Measurements from ENCODE around the gene F7. TPM values are rescaled to one million over a fixed set of nuclear protein-coding genes. Genes with fewer than 3 reads are reported as not detected.

The F7 gene
- total RNA-seq, 3 donors from 2014 or later (not counting 1 experiment from before 2014, with no cell fraction given), result 0.25 to 0.91 TPM; not detected in 1

DNA sequence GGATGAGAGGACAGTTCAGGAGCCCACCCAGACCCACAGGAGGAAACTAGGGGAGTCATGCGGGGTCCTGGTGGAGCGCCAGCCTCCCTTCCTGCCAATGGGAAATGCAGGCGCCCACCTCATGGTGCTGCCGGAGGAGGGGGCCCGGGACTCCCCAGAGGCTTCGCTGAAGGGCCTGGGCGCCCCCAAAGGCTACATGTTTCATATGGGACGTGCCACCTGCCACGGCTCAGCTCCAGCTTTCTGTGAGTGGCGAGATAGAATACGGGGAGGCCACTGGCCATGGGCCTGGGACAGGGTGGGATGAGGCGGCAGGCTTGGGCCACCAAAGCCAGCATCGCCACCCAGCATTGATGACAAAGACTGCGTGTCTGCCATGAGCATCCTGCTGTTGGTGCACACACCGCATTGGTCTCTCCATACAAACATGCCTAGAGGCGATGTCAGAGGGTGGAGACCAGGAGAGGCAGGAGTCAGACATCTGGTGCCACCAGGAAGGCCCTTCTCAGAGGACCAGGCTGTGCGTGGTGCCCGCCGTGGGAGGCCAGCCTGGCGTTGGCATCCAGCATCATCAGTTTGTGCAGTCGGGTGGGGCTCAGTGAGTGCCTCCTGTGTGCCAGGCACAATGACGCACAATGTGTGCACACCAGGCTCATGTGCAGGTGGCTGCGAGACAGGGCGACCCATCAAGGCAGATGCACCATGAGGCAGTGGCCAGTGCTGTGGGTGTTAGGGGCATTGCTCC lies 15.8 kb downstream of the F7 start:
- ATAC-seq, result no peak
- no peaks in the 10 kb centered on the region for H3K4me1 Mint-ChIP-seq
- intact Hi-C loops (cut with micrococcal nuclease), result no loop called here

DNA sequence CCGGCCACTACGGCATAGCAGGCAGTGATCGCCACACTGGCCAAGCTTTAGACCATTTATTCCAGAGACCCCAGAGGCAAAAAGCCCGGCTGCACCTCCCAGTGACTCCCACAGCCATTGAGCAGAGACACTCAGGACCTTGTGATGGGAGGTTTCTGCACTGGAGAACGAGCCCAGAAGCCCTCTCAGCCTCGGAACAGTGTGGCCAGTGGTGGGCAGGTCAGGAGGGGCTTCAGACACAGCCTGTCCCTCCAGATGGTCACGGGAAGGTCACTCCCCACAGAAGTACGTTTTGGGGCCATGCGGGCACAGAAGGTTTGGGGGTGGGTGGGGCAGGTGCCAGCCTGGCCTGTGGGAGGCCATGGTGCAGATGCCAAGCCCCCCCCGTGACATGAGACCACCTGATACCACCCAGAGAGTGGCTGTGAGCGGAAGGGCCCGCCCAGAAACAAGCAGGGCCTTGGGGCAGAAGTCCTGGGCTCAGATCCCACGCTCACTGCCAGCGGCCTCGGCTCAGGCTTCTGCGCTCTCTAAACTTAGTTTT lies 16.4 kb downstream of the F7 start:
- Histone ChIP-seq H3K36me3 (ENCODE audit: control insufficient read depth, insufficient read depth, low read length) (no peaks in the 10 kb centered on the region), H3K27ac (ENCODE audit: low read length) (no peak overlapping the region), H3K4me3 (ENCODE audit: low read length) (no peak overlapping the region), H3K27me3 (ENCODE audit: control insufficient read depth, insufficient read depth, low read length) (no peaks in the 10 kb centered on the region), H3K4me1 (ENCODE audit: control insufficient read depth, insufficient read depth, low read length) (no peaks in the 10 kb centered on the region), H3K9me3 (ENCODE audit: control insufficient read depth, insufficient read depth, low read length) (no peaks in the 10 kb centered on the region)
- DNase-seq (no peak), ATAC-seq (no peak)
- no peak for TF ChIP-seq CTCF (IDR thresholded peaks at IDR 0.05)
- intact Hi-C loops (cut with micrococcal nuclease), result no loop called here
- no peaks in the 10 kb centered on the region for H3K36me3 Mint-ChIP-seq
- WGBS (ENCODE audit: insufficient coverage), result 89% methylated on average over 16 of the region's 16 CpGs
- H3K4me1 Mint-ChIP-seq, result no peaks in the 10 kb centered on the region
- H3K9me3 Mint-ChIP-seq, result no peaks in the 10 kb centered on the region
- no peak overlapping the region for H3K4me3 Mint-ChIP-seq
- peaks cover 3 to 10% of the 10 kb centered on the region in 2 donors for H3K27me3 Mint-ChIP-seq (ENCODE audit: low read depth in 2 of 2)
- no peak overlapping the region for H3K27ac Mint-ChIP-seq

More for the DNA sequence above, 15.8 kb downstream of the F7 start:
- Histone ChIP-seq H3K9me3 (ENCODE audit: control insufficient read depth, insufficient read depth, low read length) (no peaks in the 10 kb centered on the region), H3K4me1 (ENCODE audit: control insufficient read depth, insufficient read depth, low read length) (no peaks in the 10 kb centered on the region), H3K27ac (ENCODE audit: low read length) (no peak overlapping the region), H3K4me3 (ENCODE audit: low read length) (no peak overlapping the region), H3K36me3 (ENCODE audit: control insufficient read depth, insufficient read depth, low read length) (no peaks in the 10 kb centered on the region), H3K27me3 (ENCODE audit: control insufficient read depth, insufficient read depth, low read length) (no peaks in the 10 kb centered on the region)
- Mint-ChIP-seq H3K27ac (no peak overlapping the region), H3K9me3 (no peaks in the 10 kb centered on the region), H3K4me3 (no peak overlapping the region), H3K36me3 (no peaks in the 10 kb centered on the region), H3K27me3 (ENCODE audit: low read depth in 2 of 2) (peaks cover 0 to 5% of the 10 kb centered on the region in 2 donors)
- no peak for TF ChIP-seq CTCF (IDR thresholded peaks at IDR 0.05)
- 87% methylated on average over 24 of the region's 24 CpGs for WGBS (ENCODE audit: insufficient coverage)
- DNase-seq, result no peak

GRCh38 chr13:113122550-113123225 lies 17.1 kb downstream of the F7 start, which contains the start of gene F10:
F10 (plus strand) TSS chr13:113122799; CDS start chr13:113122856, 57 bp downstream.
- no peak within 1 kb of the TSS for H3K27ac ChIP-seq (ENCODE audit: low read length)
- DNase-seq (no peak), ATAC-seq (no peak)
- Mint-ChIP-seq H3K27ac (no peak within 1 kb of the TSS), H3K4me3 (no peak within 1 kb of the TSS), H3K4me1 (no peaks in the 10 kb centered on the region), H3K9me3 (no peaks in the 10 kb centered on the region), H3K27me3 (ENCODE audit: low read depth in 2 of 2) (peaks cover 10 to 15% of the 10 kb centered on the region in 2 donors), H3K36me3 (no peaks in the 10 kb centered on the region)
- H3K9me3 ChIP-seq (ENCODE audit: control insufficient read depth, insufficient read depth, low read length), result no peaks in the 10 kb centered on the region
- no peaks in the 10 kb centered on the region for H3K36me3 ChIP-seq (ENCODE audit: control insufficient read depth, insufficient read depth, low read length)
- no peak within 1 kb of the TSS for H3K4me3 ChIP-seq (ENCODE audit: low read length)
- TF ChIP-seq CTCF (IDR thresholded peaks at IDR 0.05), result no peak
- H3K27me3 ChIP-seq (ENCODE audit: control insufficient read depth, insufficient read depth, low read length), result no peaks in the 10 kb centered on the region
- H3K4me1 ChIP-seq (ENCODE audit: control insufficient read depth, insufficient read depth, low read length), result no peaks in the 10 kb centered on the region
- intact Hi-C loops (cut with micrococcal nuclease), result no loop called here
- WGBS (ENCODE audit: insufficient coverage), result 78% methylated on average over 23 of the region's 23 CpGs
